Measurements from ENCODE around the gene CLSTN2. TPM values are rescaled to one million over a fixed set of nuclear protein-coding genes. Genes with fewer than 3 reads are reported as not detected.

The CLSTN2 gene
- total RNA-seq, 1 donor, result 7.3 TPM

DNA sequence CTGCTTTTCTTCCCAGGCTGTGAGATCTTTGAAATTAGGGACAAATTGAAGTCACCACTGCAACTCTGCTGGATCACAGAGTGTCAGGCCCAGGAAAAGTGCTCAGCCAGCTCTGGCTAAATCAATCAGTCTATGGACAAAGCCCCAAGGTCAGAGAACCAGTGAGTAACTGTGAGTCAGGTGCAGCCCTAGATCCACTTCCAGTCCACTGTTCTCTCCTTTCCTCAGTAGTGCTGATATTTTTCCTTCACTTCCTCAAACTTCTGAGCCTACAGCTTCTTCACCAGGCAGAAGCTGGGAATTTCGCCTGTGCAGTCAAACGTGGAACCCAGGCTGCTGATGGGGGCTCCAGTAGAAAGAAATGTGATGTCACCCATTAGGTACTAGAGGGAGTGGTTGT, 667.8 kb downstream of the CLSTN2 start:
- no peak overlapping the region for H3K4me3 ChIP-seq (ENCODE audit: low read depth, low read length)
- TF ChIP-seq, protein P1, sequence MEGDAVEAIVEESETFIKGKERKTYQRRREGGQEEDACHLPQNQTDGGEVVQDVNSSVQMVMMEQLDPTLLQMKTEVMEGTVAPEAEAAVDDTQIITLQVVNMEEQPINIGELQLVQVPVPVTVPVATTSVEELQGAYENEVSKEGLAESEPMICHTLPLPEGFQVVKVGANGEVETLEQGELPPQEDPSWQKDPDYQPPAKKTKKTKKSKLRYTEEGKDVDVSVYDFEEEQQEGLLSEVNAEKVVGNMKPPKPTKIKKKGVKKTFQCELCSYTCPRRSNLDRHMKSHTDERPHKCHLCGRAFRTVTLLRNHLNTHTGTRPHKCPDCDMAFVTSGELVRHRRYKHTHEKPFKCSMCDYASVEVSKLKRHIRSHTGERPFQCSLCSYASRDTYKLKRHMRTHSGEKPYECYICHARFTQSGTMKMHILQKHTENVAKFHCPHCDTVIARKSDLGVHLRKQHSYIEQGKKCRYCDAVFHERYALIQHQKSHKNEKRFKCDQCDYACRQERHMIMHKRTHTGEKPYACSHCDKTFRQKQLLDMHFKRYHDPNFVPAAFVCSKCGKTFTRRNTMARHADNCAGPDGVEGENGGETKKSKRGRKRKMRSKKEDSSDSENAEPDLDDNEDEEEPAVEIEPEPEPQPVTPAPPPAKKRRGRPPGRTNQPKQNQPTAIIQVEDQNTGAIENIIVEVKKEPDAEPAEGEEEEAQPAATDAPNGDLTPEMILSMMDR (IDR thresholded peaks at IDR 0.05; ENCODE audit: insufficient read depth, low read depth, low read length), result no peak
- no peak for DNase-seq (ENCODE audit: low read depth)

DNA sequence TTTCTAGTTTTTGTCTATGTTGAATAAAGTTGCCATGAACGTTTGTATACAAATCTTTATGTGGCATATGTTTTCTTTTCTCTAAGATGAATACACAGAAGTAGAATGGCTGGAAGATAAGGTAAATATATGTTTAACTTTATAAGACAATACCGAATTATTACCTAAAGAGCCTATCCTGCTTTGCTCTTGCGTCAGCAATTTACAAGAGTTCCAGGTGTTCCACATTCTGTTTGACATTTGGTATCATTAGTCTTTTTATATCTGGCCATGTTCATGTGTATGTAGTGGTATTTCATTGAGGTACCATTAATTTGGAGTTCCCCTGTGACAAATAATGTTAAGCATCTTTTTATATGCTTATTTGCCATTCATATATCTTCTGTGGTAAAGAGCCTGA, 668.8 kb downstream of the CLSTN2 start:
- H3K4me3 ChIP-seq (ENCODE audit: low read depth, low read length), result no peak overlapping the region
- DNase-seq (ENCODE audit: low read depth), result no peak
- TF ChIP-seq, protein P1 (IDR thresholded peaks at IDR 0.05; ENCODE audit: insufficient read depth, low read depth, low read length), result no peak

DNA sequence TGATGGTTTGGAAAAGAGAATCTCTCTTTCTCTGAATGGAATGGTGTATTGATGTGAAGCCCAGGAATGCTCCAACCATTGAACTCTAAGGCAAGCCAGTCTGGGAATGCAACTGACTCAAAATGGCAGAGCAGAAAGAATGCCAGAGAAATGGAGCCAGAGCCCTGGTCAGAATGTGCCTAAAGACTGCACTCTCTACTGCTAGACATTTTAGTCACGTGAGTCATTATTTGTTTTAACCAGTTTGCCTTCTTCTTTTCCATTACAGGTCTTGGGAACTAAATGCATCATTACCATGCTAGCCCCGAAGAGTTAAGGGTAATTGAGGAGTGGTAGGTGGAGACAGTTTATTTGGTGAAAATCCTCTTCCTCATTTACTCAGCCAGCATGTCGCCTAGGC, 675.6 kb downstream of the CLSTN2 start:
- H3K4me3 ChIP-seq (ENCODE audit: low read depth, low read length), result no peak overlapping the region
- TF ChIP-seq, protein P1 (IDR thresholded peaks at IDR 0.05; ENCODE audit: insufficient read depth, low read depth, low read length), result no peak
- no peak for DNase-seq (ENCODE audit: low read depth)

DNA sequence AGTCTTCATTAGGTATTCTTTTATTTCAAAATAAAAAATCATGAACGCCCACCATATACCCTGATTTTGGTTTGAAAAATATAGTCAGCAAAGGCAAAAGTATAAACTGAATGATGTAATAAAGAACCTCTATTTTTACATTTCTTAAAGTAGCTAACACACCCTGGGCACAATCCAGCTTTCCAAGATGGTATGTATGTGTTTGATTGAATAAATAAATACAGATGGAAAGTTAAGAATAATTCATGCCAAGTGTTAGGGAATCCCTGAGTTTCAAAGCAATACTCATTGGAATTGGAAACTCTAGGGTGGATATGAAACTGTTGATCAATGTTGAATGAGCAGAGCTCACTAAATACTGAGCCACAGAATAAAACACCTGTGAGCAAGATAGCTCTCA, 679.0 kb downstream of the CLSTN2 start:
- TF ChIP-seq, protein P1 (IDR thresholded peaks at IDR 0.05; ENCODE audit: insufficient read depth, low read depth, low read length), result no peak
- DNase-seq (ENCODE audit: low read depth), result no peak
- no peak overlapping the region for H3K4me3 ChIP-seq (ENCODE audit: low read depth, low read length)

DNA sequence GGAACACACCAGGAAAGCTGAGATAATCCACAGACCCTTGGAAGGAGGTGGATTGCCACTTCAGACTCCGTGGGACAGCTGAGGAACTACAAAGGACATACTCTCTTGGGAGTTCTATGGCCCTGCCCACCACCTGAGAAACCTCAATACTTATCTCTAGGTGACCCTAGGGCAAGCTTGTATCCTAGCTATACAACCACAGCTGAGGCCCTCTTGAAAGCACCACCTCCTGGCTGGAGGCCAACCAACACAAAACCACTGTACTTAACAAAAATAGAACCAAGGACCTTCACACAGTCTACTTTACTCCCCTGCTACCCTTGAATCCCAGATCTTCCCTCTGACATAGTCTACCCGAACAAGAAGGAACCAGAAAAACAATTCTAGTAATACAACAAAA, 682.1 kb downstream of the CLSTN2 start:
- DNase-seq (ENCODE audit: low read depth), result no peak
- TF ChIP-seq, protein P1 (IDR thresholded peaks at IDR 0.05; ENCODE audit: insufficient read depth, low read depth, low read length), result no peak
- H3K4me3 ChIP-seq (ENCODE audit: low read depth, low read length), result no peak overlapping the region

DNA sequence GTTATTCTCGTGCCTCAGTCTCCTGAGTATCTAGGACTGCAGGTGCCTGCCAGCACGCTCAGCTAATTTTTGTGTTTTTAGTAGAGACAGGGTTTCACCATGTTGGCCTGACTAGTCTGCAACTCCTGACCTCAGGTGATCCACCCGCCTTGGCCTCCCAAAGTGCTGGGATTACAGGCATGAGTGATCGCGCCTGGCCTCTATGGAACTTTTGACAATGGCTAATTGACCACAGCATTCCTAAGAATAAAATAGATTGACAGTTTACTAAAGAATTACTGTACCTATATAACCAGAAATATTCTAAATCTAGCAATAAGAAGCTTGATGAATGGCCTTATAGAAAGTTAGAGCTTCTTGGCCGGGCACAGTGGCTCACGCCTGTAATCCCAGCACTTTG, 691.9 kb downstream of the CLSTN2 start:
- DNase-seq (ENCODE audit: low read depth), result no peak
- TF ChIP-seq, protein P1 (IDR thresholded peaks at IDR 0.05; ENCODE audit: insufficient read depth, low read depth, low read length), result no peak
- no peak overlapping the region for H3K4me3 ChIP-seq (ENCODE audit: low read depth, low read length)

Small RNAs within 50 kb of the gene (small RNA-seq; reads per million reads assigned to genes)
- gene AC048346.1, result not detected

Data from fibroblast of villous mesenchyme (primary cell).